HG03097 (cell line): ENCODE measurements around the gene SCRN1.

ENCODE experiments used
- ATAC-seq: cut with Tn5 transposase; IDR thresholded peaks from one replicate; pipeline ENCODE4 v1.9.1; 2021; ENCODE audit not compliant: unreplicated experiment, low FRiP score

Gene SCRN1

DNA sequence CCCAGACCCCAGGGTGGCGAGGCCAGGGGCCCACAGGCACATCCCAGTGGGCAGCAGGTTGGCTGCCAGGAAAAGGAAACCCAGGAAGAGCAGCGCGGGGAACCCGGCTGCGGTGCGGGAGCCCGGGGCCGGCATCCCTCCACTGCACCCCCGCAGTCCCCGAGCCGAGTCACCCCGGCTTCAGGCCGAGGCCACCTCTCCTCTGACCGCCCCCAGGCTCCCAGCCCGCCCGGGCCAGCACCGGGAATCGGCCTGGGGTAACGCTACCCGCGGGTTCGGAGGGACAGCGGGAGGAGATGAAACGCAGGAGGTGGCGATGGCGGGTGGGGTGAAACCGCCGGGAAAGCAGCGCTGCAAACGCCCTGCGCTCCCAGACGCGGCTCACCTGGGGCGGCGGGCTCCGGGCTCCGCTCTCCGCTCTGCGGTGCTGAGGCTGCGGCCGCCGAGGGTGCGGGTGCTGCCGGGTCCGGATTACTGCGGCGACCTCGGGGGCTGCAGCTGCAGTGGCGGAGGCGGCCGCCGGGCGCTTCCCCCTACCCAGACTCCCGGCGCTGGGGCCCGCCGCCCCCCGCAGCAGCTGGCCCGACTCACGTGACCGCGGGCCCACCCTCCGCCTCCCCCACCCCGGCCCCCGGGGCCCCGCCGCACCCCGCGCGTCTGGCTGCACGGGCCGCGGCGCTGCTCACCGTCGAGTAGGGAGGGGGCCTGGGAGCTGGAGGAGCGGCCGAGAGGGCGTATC is at the start of gene SCRN1:
Gene SCRN1 (minus strand): TSS at position 545 of the 739 bp plus-strand sequence. CDS start 20,734 bp downstream, outside the sequence.
- ATAC-seq: peak; percentile 30

GRCh38 chr7:30038196-30038980 is 48.8 kb upstream of the SCRN1 start:
- ATAC-seq: no peak

GRCh38 chr7:30036220-30036619 is 46.6 kb upstream of the SCRN1 start:
- ATAC-seq: no peak

GRCh38 chr7:30034501-30034900 is 44.9 kb upstream of the SCRN1 start:
- no peak for ATAC-seq

DNA sequence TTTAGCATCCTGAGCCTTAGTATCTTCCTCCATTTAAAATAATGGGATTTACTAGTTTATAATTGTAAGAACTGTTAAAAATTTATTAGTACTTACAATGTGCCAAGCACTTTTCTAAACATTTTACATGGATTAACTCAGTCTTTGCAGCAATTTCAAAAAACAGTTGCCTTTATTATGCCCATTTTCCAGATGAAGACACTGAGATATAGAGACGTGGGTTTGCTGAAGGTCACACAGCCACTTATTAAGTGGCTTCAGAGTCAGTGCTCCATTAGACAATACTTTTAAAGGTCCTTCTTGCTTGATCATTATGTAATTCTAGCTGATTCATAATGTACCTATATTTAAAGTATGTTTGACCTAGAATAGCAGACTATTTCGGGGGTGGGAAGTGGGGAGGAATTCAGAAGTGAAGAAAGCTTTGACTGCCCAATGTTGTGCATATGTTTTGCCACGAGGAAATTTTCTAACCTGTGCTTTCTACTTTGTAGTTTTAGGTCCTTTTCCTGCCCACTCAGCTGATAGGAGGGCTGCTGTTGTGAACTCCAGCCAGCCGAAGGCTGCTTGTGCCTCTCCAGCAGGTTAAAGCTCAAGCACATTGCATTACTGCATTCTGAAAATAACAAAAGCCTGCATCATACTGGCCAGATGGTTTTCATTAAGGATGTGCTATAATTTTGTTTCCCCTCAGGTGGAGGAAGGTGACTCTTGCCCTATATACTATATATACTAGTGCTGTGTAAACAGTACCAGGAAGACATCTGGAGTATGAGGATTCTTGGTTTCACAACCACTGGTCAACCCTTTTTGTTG is 42.9 kb upstream of the SCRN1 start:
- ATAC-seq: no peak

GRCh38 chr7:30029696-30030095 is 40.1 kb upstream of the SCRN1 start:
- no peak for ATAC-seq

GRCh38 chr7:30028749-30029635 is 39.4 kb upstream of the SCRN1 start:
- ATAC-seq: peak; percentile 10

- ATAC-seq: peak; percentile 46
Measured at GRCh38 chr7:30028216-30028748, 38.7 kb upstream of the SCRN1 start, which contains the start of gene PLEKHA8. PLEKHA8 (plus strand) TSS chr7:30028412; CDS start chr7:30028763, 351 bp downstream.

DNA sequence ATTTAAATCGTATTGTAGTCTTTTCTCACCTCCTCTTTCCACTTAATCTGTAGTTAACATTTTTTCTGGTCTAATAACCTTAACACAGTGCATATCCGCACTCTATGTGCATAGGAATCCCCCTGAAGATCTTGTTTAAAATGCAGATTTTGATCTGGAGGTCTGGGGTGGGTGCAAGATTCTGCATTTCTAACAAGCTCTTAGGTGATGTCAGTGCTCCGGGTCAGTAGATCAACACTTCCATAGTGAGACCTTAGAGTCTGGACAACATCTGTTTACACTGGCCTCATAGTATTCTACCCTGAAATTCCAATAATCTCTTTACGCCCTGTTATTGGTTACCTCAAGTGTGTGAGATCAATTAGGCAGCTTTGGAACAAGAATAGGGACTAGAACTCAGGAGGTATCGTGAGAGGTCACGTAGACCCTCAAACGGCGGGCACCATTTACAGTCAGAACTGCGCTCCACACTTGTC is 38.2 kb upstream of the SCRN1 start:
- no peak for ATAC-seq

DNA sequence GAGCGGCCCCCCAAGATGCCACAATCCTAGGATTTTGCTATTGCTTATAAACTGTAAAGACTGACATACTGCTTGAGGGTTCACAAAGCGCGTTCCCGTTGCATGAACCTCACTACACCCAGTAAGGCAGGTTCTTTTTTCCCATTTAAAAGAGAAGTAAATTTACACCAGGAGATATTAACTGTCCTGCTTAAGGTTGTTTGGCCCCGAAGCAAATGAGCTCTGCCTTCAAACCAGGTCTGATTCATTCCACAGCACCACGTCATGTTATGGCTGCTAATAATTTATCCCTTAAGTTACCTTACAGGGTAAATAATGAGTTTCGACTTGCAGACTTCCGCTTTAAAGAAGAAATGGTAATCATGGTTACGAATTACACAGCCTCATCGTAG is 37.5 kb upstream of the SCRN1 start:
- peak; percentile 22 for ATAC-seq

DNA sequence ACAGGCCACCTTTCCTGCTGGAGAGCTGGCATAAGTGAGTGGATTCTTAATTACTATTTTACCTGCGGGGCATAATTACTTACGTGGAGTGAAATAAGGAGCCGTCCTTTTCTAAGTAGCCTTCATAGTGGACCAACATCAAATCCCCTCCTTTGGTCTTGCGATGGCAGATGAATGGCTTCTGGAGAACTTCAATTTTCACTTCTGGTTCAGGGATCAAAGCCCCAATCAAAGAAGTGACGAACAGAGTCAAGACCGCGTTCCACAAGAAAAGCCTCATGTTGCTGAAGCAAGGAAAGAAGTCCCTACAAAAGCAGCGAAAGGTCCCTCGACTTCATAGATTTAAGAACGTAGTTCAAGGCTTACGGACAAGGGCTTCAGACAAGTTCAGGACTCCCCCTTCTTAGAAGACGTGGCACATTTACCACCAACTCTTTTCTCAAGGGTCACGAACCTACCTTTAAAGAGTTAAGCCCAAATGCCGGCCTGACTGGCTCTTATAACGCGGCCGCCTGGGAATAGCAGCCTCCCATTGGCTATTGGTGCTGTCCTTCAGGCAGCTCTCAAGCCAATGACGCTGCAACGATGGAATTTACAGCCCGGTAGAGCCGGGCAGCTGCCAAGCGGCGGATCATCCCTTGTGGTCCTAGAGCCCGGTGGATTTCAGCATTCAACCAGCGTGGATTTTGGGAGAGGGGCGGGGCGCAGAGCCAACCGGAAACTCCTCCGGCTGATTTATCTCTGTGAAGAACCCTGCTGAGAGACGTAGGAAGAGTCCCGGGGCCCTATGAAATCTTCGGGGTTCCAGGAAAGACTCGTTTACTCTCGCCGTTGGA is 36.8 kb upstream of the SCRN1 start, which contains the start of gene FKBP14:
Gene FKBP14 (minus strand): TSS at position 474 of the 836 bp plus-strand sequence. CDS start 194 bp downstream, at position 280.
- peak; percentile 76 for ATAC-seq

DNA sequence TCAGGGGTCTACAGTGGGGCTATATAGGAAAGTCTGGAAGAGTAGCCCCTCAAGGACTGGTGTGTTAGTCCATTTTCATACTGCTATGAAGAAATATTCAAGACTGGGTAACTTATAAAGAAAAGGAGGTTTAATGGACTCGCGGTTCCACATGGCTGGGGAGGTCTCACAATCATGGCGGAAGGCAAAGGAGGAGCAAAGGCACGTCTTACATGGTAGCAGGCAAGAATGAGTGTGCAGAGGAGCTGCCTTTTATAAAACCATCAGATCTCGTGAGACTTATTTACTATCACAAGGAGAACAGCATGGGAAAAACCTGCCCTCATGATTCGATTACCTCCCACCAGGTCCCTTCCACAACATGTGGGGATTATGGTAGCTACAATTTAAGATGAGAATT is 33.9 kb upstream of the SCRN1 start:
- ATAC-seq: no peak

DNA sequence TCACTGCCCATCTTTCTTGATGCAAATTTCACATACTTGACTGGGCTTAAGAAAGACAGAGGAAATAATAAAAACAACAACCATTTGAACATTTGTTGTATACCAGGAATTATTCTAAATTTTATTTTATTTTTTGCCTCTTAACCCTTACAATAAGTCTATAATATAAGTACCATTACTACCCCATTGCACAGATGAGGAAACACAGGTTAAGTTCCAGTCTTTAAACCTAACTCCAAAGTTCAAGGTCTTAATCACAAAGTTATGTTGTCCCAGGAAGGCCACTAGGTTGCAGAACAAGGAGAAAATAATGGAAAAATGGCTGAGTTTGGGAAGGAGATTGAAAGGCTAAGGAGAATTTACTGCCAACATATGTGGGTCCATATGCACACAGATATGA is 33.4 kb upstream of the SCRN1 start:
- no peak for ATAC-seq

DNA sequence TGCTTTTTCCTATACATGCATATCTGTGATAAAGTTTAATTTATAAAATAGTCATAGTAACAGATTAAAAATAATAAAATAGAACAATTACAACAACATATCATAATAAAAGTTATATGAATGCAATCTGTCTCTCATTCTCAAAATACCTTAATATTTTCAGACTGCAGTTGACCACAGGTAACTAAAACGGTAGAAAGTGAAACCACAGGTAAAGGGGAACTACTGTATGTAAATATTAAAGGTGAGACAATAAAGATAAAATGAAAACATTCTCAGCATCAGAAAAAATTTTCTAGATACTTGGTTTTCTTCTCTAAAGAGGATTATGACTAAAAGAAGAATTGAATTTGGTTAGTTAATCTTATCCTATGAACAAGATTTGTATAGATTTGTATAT is 30.9 kb upstream of the SCRN1 start:
- no peak for ATAC-seq

GRCh38 chr7:30019960-30020359 is 30.4 kb upstream of the SCRN1 start:
- ATAC-seq: no peak

DNA sequence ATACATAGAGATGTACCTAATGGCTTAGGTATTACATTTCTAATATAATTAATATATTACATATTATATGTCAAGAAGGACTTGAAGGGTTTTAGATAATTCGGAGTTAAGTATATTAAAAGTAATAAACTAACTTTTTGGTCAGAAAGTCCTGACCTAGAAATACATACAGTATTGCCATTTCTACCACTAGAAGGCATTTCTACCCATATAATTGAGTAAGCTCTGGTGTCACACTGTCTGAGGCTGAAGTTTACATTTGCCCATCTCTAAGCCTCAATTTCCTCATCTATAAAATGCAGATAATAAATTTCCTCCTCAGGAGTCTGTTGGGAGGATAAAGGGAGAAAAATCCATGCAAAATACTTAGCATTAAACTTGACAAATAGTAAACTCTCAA is 29.8 kb upstream of the SCRN1 start:
- no peak for ATAC-seq

GRCh38 chr7:30018451-30018850 is 28.9 kb upstream of the SCRN1 start:
- no peak for ATAC-seq

DNA sequence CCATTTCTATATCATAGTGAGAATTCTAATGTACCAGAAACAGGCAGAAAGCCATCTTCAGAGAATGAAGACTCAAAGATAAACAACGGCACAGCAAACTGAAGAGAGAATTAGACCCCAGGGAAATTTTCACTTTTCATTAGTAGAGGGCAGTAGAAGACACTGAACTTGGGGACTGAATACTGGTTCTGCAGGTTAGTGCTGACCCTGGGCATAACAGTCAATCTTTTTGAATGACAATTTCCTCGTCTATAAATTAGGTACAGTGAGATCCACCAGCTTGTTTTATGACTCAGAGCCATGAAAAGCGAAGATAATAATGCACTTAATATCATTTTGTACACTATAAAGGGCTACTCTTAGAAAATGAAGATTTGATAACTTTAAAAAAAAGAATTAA is 23.2 kb upstream of the SCRN1 start:
- ATAC-seq: no peak

DNA sequence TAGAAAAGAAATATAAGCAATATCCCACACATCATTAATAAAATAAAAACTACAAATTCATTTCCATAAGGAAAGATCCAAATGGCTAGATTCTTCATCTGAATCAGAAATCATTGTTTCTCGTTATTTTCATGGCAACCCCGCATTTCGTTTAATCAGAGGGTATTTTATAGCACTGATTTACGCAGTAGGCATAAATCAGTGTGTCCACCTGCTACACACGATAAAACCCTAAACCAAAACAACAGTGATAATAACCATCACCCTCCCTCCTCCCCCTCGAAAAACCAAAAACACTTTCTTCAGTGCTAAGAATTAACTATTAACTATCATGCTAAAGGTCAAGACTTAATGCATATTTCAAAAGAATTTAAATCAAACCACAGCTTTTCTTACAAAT is 20.4 kb upstream of the SCRN1 start:
- ATAC-seq: no peak
